Measurements from ENCODE around the gene MAP2K5.

MAP2K5 gene

DNA sequence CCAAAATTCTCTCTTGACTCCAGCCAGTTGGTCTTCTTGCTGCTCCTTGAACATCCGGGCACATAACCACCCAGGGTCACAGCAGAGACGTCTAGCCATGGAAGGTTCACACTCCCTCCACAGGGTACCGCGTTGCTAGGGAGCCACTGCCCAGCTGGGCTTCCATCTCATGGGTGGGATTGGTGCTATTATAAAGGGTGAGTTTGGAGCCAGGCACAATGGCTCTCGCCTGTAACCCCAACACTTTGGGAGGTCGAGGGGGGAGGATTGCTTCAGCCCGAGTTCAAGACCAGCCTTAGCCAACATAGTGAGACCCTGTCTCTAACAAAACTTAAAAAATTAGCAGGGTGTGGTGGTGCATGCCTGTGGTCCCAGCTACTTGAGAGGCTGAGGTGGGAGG lies 265.3 kb downstream of the MAP2K5 start:
- TF ChIP-seq GATA3 (IDR thresholded peaks at IDR 0.05; ENCODE audit: low read depth, low read length) (no peak), GATA2 (IDR thresholded peaks at IDR 0.05; ENCODE audit: low read depth, low read length) (no peak)

DNA sequence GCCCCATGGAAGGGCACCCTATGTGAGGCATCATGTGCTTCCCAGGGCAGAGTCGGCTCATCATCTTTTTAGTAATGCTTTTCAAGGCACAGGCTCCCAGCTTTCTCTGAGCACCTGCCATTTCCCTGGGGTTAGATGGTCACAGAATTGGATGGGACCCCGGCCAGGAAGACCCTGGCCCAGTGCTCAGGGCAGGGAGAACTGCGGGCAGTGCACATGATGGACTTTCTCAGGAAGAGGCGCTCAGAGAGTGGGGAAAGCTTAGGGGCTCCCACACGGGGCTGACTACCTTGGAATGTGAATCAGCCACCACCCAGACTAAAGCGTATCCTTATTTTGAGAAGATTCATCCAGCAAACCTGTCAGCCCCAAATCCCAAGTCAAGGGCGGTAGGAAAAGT lies 266.3 kb downstream of the MAP2K5 start:
- TF ChIP-seq GATA3 (IDR thresholded peaks at IDR 0.05; ENCODE audit: low read depth, low read length), result no peak

DNA sequence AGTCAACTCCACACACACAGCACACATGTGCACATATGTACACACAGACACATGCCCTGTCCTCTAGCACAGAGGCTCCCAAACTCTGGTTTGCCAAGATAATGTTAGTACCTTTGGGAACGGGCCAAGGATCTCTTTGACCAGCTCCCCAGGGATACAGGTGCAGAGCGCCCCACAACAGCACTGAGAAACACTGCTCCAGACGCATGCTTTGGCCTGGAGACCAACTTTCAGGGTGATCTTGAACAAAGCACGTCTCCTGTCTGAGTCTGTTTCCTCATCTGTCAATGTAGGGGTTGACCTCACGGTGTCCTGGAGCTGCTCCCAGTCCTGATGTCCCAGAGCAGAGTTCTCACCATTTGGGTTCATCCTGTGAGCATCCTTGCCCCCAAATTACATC lies 266.9 kb downstream of the MAP2K5 start:
- no peak for TF ChIP-seq GATA3 (IDR thresholded peaks at IDR 0.05; ENCODE audit: low read depth, low read length)
- no peak for TF ChIP-seq GATA2 (IDR thresholded peaks at IDR 0.05; ENCODE audit: low read depth, low read length)

DNA sequence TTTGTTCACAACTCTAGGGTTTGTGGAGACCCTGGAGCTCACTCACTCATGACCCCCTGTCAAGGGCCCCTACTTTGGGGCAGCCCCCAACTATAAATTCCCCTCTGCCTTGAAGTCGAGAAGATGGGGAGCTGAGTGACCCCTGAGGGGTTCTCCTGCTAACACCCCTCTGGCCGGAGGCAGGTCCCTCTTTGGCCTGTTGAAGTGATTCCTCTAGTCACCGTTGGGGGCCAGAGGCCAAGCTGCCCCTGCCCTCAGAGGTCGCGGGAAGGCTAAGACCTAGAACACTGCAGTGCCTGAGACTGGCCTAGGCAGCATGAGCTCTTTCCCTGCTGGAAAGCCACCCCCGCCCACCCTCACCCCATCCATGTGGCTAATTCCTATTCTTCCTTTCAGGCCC lies 267.4 kb downstream of the MAP2K5 start:
- TF ChIP-seq GATA2 (IDR thresholded peaks at IDR 0.05; ENCODE audit: low read depth, low read length) (no peak), GATA3 (IDR thresholded peaks at IDR 0.05; ENCODE audit: low read depth, low read length) (no peak)

GRCh38 chr15:67812241-67812644 lies 269.7 kb downstream of the MAP2K5 start:
- TF ChIP-seq GATA2 (IDR thresholded peaks at IDR 0.05; ENCODE audit: low read depth, low read length), result no peak
- no peak for TF ChIP-seq GATA3 (IDR thresholded peaks at IDR 0.05; ENCODE audit: low read depth, low read length)

DNA sequence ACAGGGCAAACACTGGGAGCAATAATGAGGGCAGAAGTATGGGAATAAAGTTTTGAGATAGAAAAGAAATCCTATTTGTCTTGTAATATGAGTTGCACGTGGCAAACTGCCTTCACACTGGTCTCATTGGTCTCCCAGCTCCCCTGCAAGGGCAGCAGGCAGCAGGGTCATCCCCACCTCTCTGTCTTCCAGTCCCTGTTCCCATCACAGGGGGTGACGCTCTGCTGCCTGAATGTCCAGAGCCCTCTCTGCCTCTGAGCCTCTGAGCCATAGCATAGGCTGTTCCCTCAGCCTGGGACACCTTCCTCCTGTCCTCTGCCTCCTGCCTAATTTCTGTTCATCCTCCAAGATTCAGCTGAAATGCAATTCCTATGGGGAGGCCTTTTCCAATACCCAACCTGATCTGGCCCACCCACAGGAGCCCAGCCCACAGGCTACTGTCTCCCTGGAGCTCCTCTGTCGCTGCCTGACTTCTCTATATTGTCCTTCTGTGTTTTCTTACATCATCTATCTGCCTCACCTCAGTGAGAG lies 270.7 kb downstream of the MAP2K5 start:
- no peak for TF ChIP-seq GATA3 (IDR thresholded peaks at IDR 0.05; ENCODE audit: low read depth, low read length)
- no peak for TF ChIP-seq GATA2 (IDR thresholded peaks at IDR 0.05; ENCODE audit: low read depth, low read length)

DNA sequence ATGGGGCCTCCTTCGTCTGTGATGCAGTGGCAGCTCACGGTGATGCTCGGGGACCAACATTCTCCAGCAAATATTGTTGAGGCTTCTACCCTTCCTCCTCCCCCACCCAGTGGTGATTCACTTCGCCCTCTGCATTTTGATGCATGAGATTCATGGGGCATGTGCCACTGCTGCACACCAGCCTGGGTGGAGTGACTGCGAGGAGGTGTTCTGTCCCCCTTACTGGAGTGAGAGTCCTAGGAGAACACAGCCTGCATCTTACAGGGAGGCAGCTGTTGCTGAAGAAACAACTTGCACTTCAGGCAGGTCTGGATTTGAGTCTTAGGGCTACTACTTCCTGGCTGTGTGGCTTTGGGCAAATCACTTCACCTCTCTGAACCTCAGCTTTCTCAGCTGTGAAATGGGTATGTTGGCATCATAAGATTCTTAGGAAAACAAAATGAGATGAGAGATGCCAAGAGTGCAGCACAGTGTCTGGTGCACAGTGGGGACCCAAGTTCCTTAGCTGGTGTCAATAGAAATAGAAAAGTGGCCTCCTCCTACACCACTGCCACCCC lies 272.6 kb downstream of the MAP2K5 start:
- TF ChIP-seq GATA3 (IDR thresholded peaks at IDR 0.05; ENCODE audit: low read depth, low read length) (no peak), GATA2 (IDR thresholded peaks at IDR 0.05; ENCODE audit: low read depth, low read length) (no peak)

DNA sequence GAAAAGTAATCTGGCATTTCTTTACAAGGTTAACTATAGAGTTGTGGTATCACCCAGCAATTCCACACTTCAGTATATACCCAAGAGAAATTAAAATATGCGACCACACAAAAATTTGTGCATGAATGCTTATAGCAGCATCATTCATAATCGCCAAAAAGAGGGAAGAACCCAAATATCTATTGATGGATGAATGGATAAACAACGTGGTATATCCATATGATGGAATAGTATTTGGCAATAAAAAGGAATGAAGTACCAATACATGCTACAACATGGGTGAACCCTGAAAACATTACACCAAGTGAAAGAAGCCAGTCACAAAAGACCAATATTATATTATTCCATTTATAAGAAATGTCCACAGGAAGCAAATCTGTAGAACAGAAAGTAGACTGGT lies 274.2 kb downstream of the MAP2K5 start:
- TF ChIP-seq GATA2 (IDR thresholded peaks at IDR 0.05; ENCODE audit: low read depth, low read length) (no peak), GATA3 (IDR thresholded peaks at IDR 0.05; ENCODE audit: low read depth, low read length) (no peak)

DNA sequence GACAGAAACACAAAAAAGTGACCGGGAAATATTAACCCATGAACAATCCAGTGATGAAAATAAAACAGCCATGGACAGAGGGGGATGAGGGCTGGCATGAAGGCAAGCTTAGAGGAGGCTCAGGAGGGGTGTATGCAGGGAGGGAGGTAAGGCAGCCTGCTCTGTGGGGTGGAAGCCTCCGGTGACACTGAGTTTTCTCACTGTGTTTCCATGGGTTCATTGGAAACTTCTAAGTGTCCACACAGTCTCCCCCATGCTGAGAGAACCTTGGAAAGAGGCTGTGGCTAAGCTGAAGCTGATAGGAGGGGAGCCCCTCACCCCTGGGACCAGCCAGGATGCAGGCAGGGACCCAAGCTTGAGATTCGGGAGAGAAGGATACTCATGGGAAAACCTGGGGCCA lies 276.0 kb downstream of the MAP2K5 start:
- TF ChIP-seq GATA3 (IDR thresholded peaks at IDR 0.05; ENCODE audit: low read depth, low read length) (no peak), GATA2 (IDR thresholded peaks at IDR 0.05; ENCODE audit: low read depth, low read length) (no peak)

- no peak for TF ChIP-seq GATA2 (IDR thresholded peaks at IDR 0.05; ENCODE audit: low read depth, low read length)
- no peak for TF ChIP-seq GATA3 (IDR thresholded peaks at IDR 0.05; ENCODE audit: low read depth, low read length)
Observed at GRCh38 chr15:67819636-67820035, 277.1 kb downstream of the MAP2K5 start.

GRCh38 chr15:67820122-67820991 lies 277.9 kb downstream of the MAP2K5 start:
- TF ChIP-seq GATA3 (IDR thresholded peaks at IDR 0.05; ENCODE audit: low read depth, low read length) (no peak), GATA2 (IDR thresholded peaks at IDR 0.05; ENCODE audit: low read depth, low read length) (no peak)

DNA sequence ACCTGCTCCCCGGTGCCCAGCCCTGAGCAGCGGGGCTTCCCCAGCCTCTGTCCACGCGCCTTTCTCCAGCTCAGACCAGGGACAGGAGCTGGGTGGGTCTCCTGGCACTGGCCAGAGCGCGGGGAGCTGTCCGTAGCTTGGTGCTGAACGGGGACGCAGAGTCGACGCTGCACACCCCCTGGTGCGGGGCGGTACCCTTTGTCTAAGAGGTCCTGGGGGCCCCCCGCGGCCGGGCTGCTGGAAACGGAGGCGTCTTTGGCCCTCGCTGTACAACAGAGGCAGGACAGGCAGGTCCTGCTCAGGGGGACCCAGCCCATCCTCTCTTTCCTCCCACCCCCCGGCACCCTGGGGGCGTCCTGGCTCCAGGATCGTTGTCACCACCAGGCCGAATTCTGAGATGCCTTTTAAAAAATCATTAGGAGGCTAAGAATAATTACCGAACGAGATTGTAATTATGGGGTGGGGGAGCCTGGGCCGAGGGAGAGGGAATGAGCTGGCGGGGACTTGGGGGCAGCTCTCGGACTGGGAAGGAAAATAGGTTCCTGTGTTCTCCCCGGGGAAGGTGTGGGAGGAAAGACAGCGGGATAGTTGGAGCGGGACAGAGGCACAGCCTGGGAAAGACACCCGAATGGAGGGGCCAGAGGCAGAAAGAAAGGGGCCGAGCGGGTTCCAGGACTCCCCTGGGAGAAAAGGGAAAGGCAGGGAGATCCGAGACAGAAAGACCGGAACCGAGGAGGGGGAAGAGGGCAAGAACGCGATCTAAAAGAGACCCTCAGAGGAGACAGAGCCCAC lies 278.7 kb downstream of the MAP2K5 start:
- TF ChIP-seq GATA2 (IDR thresholded peaks at IDR 0.05; ENCODE audit: low read depth, low read length), result no peak
- TF ChIP-seq GATA3 (IDR thresholded peaks at IDR 0.05; ENCODE audit: low read depth, low read length), result no peak

GRCh38 chr15:67821784-67822440 lies 279.4 kb downstream of the MAP2K5 start:
- TF ChIP-seq GATA2 (IDR thresholded peaks at IDR 0.05; ENCODE audit: low read depth, low read length), result no peak
- no peak for TF ChIP-seq GATA3 (IDR thresholded peaks at IDR 0.05; ENCODE audit: low read depth, low read length)

All from SH-SY5Y (cell line).